H9 (cell line): Measurements from ENCODE around the gene IDE. TPM values are rescaled to one million over a fixed set of nuclear protein-coding genes. Genes with fewer than 3 reads are reported as not detected.

Experiments
- DNase-seq: peaks from one replicate; pipeline ENCODE4 v3.0.0-alpha.2; 2017
- H2AFZ ChIP-seq: one replicate; pipeline ENCODE4 v1.6.1; 2013; ENCODE audit warnings: mild to moderate bottlenecking, low read length, control low read depth, moderate library complexity
- H2AK5ac ChIP-seq: 2 replicates; pipeline ENCODE4 v1.6.1; 2013; ENCODE audit warnings: low read length, control low read depth, mixed read lengths; ENCODE audit not compliant: insufficient read length
- H2BK120ac ChIP-seq: one replicate; pipeline ENCODE4 v1.6.1; 2013; ENCODE audit warnings: low read depth, mild to moderate bottlenecking, low read length, control low read depth, inconsistent platforms; ENCODE audit not compliant: poor library complexity, severe bottlenecking
- H2BK12ac ChIP-seq: 2 replicates; pipeline ENCODE4 v1.6.1; 2013; ENCODE audit warnings: low read length, control low read depth, mixed read lengths, low read depth; ENCODE audit not compliant: insufficient read length
- H2BK15ac ChIP-seq: 2 replicates; pipeline ENCODE4 v1.6.1; 2013; ENCODE audit warnings: low read depth, low read length, control low read depth
- H2BK20ac ChIP-seq: one replicate; pipeline ENCODE4 v1.6.1; 2013; ENCODE audit warnings: low read depth, mild to moderate bottlenecking, low read length, control low read depth, inconsistent platforms; ENCODE audit not compliant: poor library complexity, severe bottlenecking
- H2BK5ac ChIP-seq: 2 replicates; pipeline ENCODE4 v1.6.1; 2013; ENCODE audit warnings: low read length, control low read depth, mixed read lengths; ENCODE audit not compliant: insufficient read length
- H3K14ac ChIP-seq: 2 replicates; pipeline ENCODE4 v1.6.1; 2013; ENCODE audit warnings: low read length, control low read depth; ENCODE audit not compliant: insufficient read depth
- H3K18ac ChIP-seq: 2 replicates; pipeline ENCODE4 v1.6.1; 2013; ENCODE audit warnings: low read depth, mild to moderate bottlenecking, mixed read lengths, low read length, control low read depth; ENCODE audit not compliant: insufficient read length
- H3K23ac ChIP-seq: 2 replicates; pipeline ENCODE4 v1.6.1; 2013; ENCODE audit warnings: low read length, control low read depth, mixed read lengths, low read depth; ENCODE audit not compliant: insufficient read length
- H3K23me2 ChIP-seq: 2 replicates; pipeline ENCODE4 v1.6.1; 2013; ENCODE audit warnings: low read depth, mild to moderate bottlenecking, mixed read lengths, low read length, control low read depth; ENCODE audit not compliant: insufficient read length, poor library complexity, severe bottlenecking
- H3K27ac ChIP-seq: 2 replicates; pipeline ENCODE4 v1.5.1; 2013; ENCODE audit warnings: low read length, control low read depth, mixed read lengths, low read depth; ENCODE audit not compliant: insufficient read length
- H3K27me3 ChIP-seq: 2 replicates; pipeline ENCODE4 v1.6.1; 2013; ENCODE audit warnings: low read length, control low read depth, inconsistent platforms; ENCODE audit not compliant: insufficient read depth
- H3K4ac ChIP-seq: 2 replicates; pipeline ENCODE4 v1.6.1; 2013; ENCODE audit warnings: low read depth, mild to moderate bottlenecking, control low read depth, inconsistent platforms, low read length, moderate library complexity
- H3K4me1 ChIP-seq: 2 replicates; pipeline ENCODE4 v1.6.1; 2013; ENCODE audit warnings: low read length, control low read depth, inconsistent platforms; ENCODE audit not compliant: insufficient read depth
- H3K4me2 ChIP-seq: 2 replicates; pipeline ENCODE4 v1.6.1; 2013; ENCODE audit warnings: low read length, control low read depth, mixed read lengths; ENCODE audit not compliant: insufficient read length, insufficient read depth
- H3K56ac ChIP-seq: 2 replicates; pipeline ENCODE4 v1.6.1; 2013; ENCODE audit warnings: low read depth, mild to moderate bottlenecking, mixed read lengths, low read length, control low read depth; ENCODE audit not compliant: insufficient read length
- H3K79me1 ChIP-seq: 2 replicates; pipeline ENCODE4 v1.6.1; 2013; ENCODE audit warnings: low read depth, mild to moderate bottlenecking, moderate library complexity, low read length, control low read depth, inconsistent platforms; ENCODE audit not compliant: insufficient read depth, poor library complexity, severe bottlenecking
- H3K79me2 ChIP-seq: 2 replicates; pipeline ENCODE4 v1.6.1; 2013; ENCODE audit warnings: low read length, control low read depth, inconsistent platforms; ENCODE audit not compliant: insufficient read depth
- H3K9ac ChIP-seq: 2 replicates; pipeline ENCODE4 v1.6.1; 2013; ENCODE audit warnings: low read length, control low read depth, mixed read lengths; ENCODE audit not compliant: insufficient read length; ENCODE audit errors: extremely low read depth
- H3K9me3 ChIP-seq: one replicate; pipeline ENCODE4 v1.6.1; 2013; ENCODE audit warnings: low read depth, low read length, inconsistent platforms; ENCODE audit not compliant: control insufficient read depth
- H3T11ph ChIP-seq: one replicate; pipeline ENCODE4 v1.6.1; 2013; ENCODE audit warnings: mild to moderate bottlenecking, low read length, control low read depth, inconsistent platforms
- H4K20me1 ChIP-seq: one replicate; pipeline ENCODE4 v1.6.1; 2013; ENCODE audit not compliant: control insufficient read depth, insufficient read length, insufficient read depth
- H4K5ac ChIP-seq: 2 replicates; pipeline ENCODE4 v1.6.1; 2013; ENCODE audit warnings: low read depth, mild to moderate bottlenecking, mixed read lengths, low read length, control low read depth; ENCODE audit not compliant: insufficient read length
- H4K8ac ChIP-seq: replicated peaks from 2 replicates; pipeline ENCODE4 v1.6.1; 2013; ENCODE audit warnings: low read length, control low read depth, mixed read lengths, low read depth; ENCODE audit not compliant: insufficient read length
- H4K91ac ChIP-seq: 2 replicates; pipeline ENCODE4 v1.6.1; 2013; ENCODE audit warnings: low read depth, mild to moderate bottlenecking, moderate library complexity, mixed read lengths, low read length, control low read depth; ENCODE audit not compliant: insufficient read length
- H3K27ac Mint-ChIP-seq, 3 experiments: 2 replicates in 2 of 3; 3 replicates in 1 of 3; pipeline ENCODE4 v1.8.0; 2020 to 2021; ENCODE audit warnings: mixed read lengths in 3 of 3, mild to moderate bottlenecking in 1 of 3, moderate library complexity in 1 of 3
- H3K27me3 Mint-ChIP-seq: 2 replicates; pipeline ENCODE4 v1.8.0; 2021; ENCODE audit warnings: low read depth, mild to moderate bottlenecking, moderate library complexity, mixed read lengths
- H3K36me3 Mint-ChIP-seq, 3 experiments: 2 replicates in 2 of 3; 3 replicates in 1 of 3; pipeline ENCODE4 v1.8.0; 2020 to 2021; ENCODE audit warnings: low read depth in 3 of 3, mixed read lengths in 3 of 3; ENCODE audit not compliant: insufficient read depth in 1 of 3
- H3K4me1 Mint-ChIP-seq, 2 experiments: 2 replicates each; pipeline ENCODE4 v1.8.0; 2020; ENCODE audit warnings: mixed read lengths in 2 of 2
- H3K4me3 Mint-ChIP-seq, 2 experiments: 2 replicates in 1 of 2; 3 replicates in 1 of 2; pipeline ENCODE4 v1.8.0; 2020 to 2021; ENCODE audit warnings: mild to moderate bottlenecking in 2 of 2, mixed read lengths in 2 of 2, moderate library complexity in 1 of 2
- H3K9me3 Mint-ChIP-seq, 2 experiments: 2 replicates in 1 of 2; 3 replicates in 1 of 2; pipeline ENCODE4 v1.8.0; 2020; ENCODE audit warnings: mild to moderate bottlenecking in 2 of 2, mixed read lengths in 2 of 2, moderate library complexity in 1 of 2
- WGBS: extraction: QIAGEN DNeasy Blood & Tissue Kit; methylation state at CpG from one replicate; pipeline ENCODE4 v1.1.7; 2013; ENCODE audit warnings: missing lambda C conversion rate, low lambda C conversion rate, mixed read lengths; ENCODE audit not compliant: insufficient read length; ENCODE audit errors: extremely low coverage; 5-methylcytosine and 5-hydroxymethylcytosine counted together
- total RNA-seq: library from RNA; stranded (reverse); gene quantifications from 2 replicates; pipeline ENCODE4 v1.2.1, GENCODE V29; 2021
- TF ChIP-seq, protein P1 (sequence below): fragments of 200-600 bp; sonication (generic); conservative IDR thresholded peaks from 3 replicates; pipeline ENCODE4 v1.8.0; 2021; ENCODE audit warnings: antibody characterized with exemption, mild to moderate bottlenecking

The IDE gene
- total RNA-seq, 1 experiment from 2014 or later = 48.9 TPM

GRCh38 chr10:92418221-92418620, 155.7 kb downstream of the IDE start:
- Mint-ChIP-seq H3K4me3 (no peak overlapping the region), H3K27ac (no peak overlapping the region), H3K4me1 (peaks cover 12 to 15% of the 10 kb centered on the region in 2 experiments), H3K36me3 (peaks cover 0 to 4% (median 0%) of the 10 kb centered on the region in 3 experiments; a peak in 5 of 7 replicates), H3K9me3 (peaks cover 8 to 19% of the 10 kb centered on the region in 2 experiments), H3K27me3 (peaks cover 4% of the 10 kb centered on the region)
- no peak overlapping the region for H3K23ac ChIP-seq
- no peak overlapping the region for H2BK120ac ChIP-seq
- TF ChIP-seq, protein P1, sequence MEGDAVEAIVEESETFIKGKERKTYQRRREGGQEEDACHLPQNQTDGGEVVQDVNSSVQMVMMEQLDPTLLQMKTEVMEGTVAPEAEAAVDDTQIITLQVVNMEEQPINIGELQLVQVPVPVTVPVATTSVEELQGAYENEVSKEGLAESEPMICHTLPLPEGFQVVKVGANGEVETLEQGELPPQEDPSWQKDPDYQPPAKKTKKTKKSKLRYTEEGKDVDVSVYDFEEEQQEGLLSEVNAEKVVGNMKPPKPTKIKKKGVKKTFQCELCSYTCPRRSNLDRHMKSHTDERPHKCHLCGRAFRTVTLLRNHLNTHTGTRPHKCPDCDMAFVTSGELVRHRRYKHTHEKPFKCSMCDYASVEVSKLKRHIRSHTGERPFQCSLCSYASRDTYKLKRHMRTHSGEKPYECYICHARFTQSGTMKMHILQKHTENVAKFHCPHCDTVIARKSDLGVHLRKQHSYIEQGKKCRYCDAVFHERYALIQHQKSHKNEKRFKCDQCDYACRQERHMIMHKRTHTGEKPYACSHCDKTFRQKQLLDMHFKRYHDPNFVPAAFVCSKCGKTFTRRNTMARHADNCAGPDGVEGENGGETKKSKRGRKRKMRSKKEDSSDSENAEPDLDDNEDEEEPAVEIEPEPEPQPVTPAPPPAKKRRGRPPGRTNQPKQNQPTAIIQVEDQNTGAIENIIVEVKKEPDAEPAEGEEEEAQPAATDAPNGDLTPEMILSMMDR = no peak
- H2BK12ac ChIP-seq = no peak overlapping the region
- H3K56ac ChIP-seq = no peak overlapping the region
- no peaks in the 10 kb centered on the region for H3K79me2 ChIP-seq
- H2BK5ac ChIP-seq = no peak overlapping the region
- no peaks in the 10 kb centered on the region for H3K79me1 ChIP-seq
- H3K14ac ChIP-seq = no peak overlapping the region
- H3T11ph ChIP-seq = no peak overlapping the region
- no peak overlapping the region for H3K9ac ChIP-seq
- no peaks in the 10 kb centered on the region for H3K27me3 ChIP-seq
- H4K91ac ChIP-seq = no peak overlapping the region
- no CpG with 5 or more reads among the region's 2 CpGs for WGBS
- no peak overlapping the region for H3K4me2 ChIP-seq
- no peak overlapping the region for H3K18ac ChIP-seq
- no peak overlapping the region for H4K5ac ChIP-seq
- H3K9me3 ChIP-seq = peaks cover 9% of the 10 kb centered on the region
- no peak overlapping the region for H3K27ac ChIP-seq
- H2BK20ac ChIP-seq = no peak overlapping the region
- peaks cover 4% of the 10 kb centered on the region for H3K23me2 ChIP-seq
- H3K4ac ChIP-seq = no peak overlapping the region
- H4K8ac ChIP-seq = no peak overlapping the region
- no peak overlapping the region for H2AK5ac ChIP-seq
- no peaks in the 10 kb centered on the region for H4K20me1 ChIP-seq
- H2BK15ac ChIP-seq = no peak overlapping the region
- H2AFZ ChIP-seq = no peak overlapping the region
- no peaks in the 10 kb centered on the region for H3K4me1 ChIP-seq
- DNase-seq = no peak
